ENCODE measurements around the gene PIGA.
"Not testable (repeated sequence)": the region's sequence is repeated elsewhere in the genome, so short reads cannot be mapped to it uniquely, and the experiment has no call there.

Gene PIGA

GRCh38 chrX:15274946-15275345 is 60.4 kb downstream of the PIGA start:
- no peak for DNase-seq (ENCODE audit: low read depth, low spot score)
- no peak overlapping the region for H3K4me3 ChIP-seq (ENCODE audit: low read depth, low read length)
- ChIA-PET CTCF (interaction anchor here (0.6 to 1.0 kb wide), 2 partner anchors 15 to 26 kb away, joined by 3 read pairs; no protein-coding TSS in a partner anchor), POLR2A (no interaction called here)
- TF ChIP-seq CTCF (IDR thresholded peaks at IDR 0.05; ENCODE audit: insufficient read depth, low read length, missing control alignments), result no peak

- CTCF ChIA-PET; DNase-seq (ENCODE audit: low read depth, low spot score); POLR2A ChIA-PET; H3K4me3 ChIP-seq (ENCODE audit: low read depth, low read length): not testable (repeated sequence)
Observed at GRCh38 chrX:15273275-15273674, 62.0 kb downstream of the PIGA start.

- H3K4me3 ChIP-seq (ENCODE audit: low read depth, low read length), result no peak overlapping the region
- TF ChIP-seq CTCF (IDR thresholded peaks at IDR 0.05; ENCODE audit: insufficient read depth, low read length, missing control alignments), result no peak
- ChIA-PET POLR2A (no interaction called here), CTCF (no interaction called here)
- DNase-seq (ENCODE audit: low read depth, low spot score), result no peak
Observed at GRCh38 chrX:15271757-15272156, 63.6 kb downstream of the PIGA start.

- ChIA-PET POLR2A (no interaction called here), CTCF (no interaction called here)
- no peak within 1 kb of the TSS for H3K4me3 ChIP-seq (ENCODE audit: low read depth, low read length)
- peak; percentile 12 for DNase-seq (ENCODE audit: low read depth, low spot score)
- no peak for TF ChIP-seq CTCF (IDR thresholded peaks at IDR 0.05; ENCODE audit: insufficient read depth, low read length, missing control alignments)
Observed at GRCh38 chrX:15269618-15270521, 65.5 kb downstream of the PIGA start, which contains the start of gene ASB9. TSS of gene ASB9 (minus strand) at chrX:15270083. CDS start at chrX:15269874, 209 bp downstream.

Data from AG04449 (cell line).